Panc1 (cell line): ENCODE results near the gene COQ6. TPM values are rescaled to one million over a fixed set of nuclear protein-coding genes. Genes with fewer than 3 reads are reported as not detected.
"Not testable (repeated sequence)": the region's sequence is repeated elsewhere in the genome, so short reads cannot be mapped to it uniquely, and the experiment has no call there.

ENCODE experiments used
- ATAC-seq: fragments of 200-7000 bp; cut with Tn5 transposase; 2 replicates; pipeline ENCODE4 v1.9.1; 2020; ENCODE audit warnings: mild to moderate bottlenecking, moderate library complexity
- BruUV-seq: library from RNA; stranded (reverse); fragments of 400-500 nt; replicated peaks from 2 replicates; lab custom pipeline; 2021; lab: Mats Ljungman, UMichigan
- CTCF ChIA-PET: fragments of 300-600 bp; sonication (Branson Sonifier 250); formaldehyde crosslinking; loops from one replicate; lab custom pipeline; 2022; ENCODE audit warnings: antibody characterized with exemption; lab: Charles Lee
- POLR2A ChIA-PET: fragments of 300-600 bp; sonication (Branson Sonifier 250); formaldehyde crosslinking; loops from one replicate; lab custom pipeline; 2022; ENCODE audit warnings: antibody characterized with exemption; lab: Charles Lee
- DNase-seq: peaks from one replicate; pipeline ENCODE4 v3.0.0-alpha.2; 2010; ENCODE audit warnings: low read depth, low spot score
- H3K27ac ChIP-seq: 2 replicates; pipeline ENCODE4 v1.5.1; 2011; ENCODE audit warnings: mild to moderate bottlenecking, low read length, inconsistent platforms
- H3K27me3 ChIP-seq: fragments of 200-500 bp; sonication (Bioruptor generic); 2 replicates; pipeline ENCODE4 v1.6.0; 2014; ENCODE audit warnings: low read length, inconsistent platforms; ENCODE audit not compliant: control insufficient read depth, insufficient read depth
- H3K36me3 ChIP-seq: fragments of 200-500 bp; sonication (Bioruptor generic); 2 replicates; pipeline ENCODE4 v1.5.1; 2014; ENCODE audit warnings: inconsistent platforms, mild to moderate bottlenecking, low read length, moderate library complexity; ENCODE audit not compliant: control insufficient read depth, insufficient read depth
- H3K4me1 ChIP-seq: 2 replicates; pipeline ENCODE4 v1.5.1; 2011; ENCODE audit warnings: inconsistent platforms, mild to moderate bottlenecking, low read length, moderate library complexity; ENCODE audit not compliant: control insufficient read depth, insufficient read depth
- H3K4me3 ChIP-seq, 2 experiments: 2 replicates each; pipeline ENCODE4 v1.5.1; 2011 to 2012; ENCODE audit warnings: low read depth in 2 of 2, low read length in 2 of 2, mild to moderate bottlenecking in 2 of 2, inconsistent platforms in 1 of 2, moderate library complexity in 1 of 2
- H3K9me3 ChIP-seq: fragments of 200-500 bp; sonication (Bioruptor generic); 2 replicates; pipeline ENCODE4 v1.5.1; 2014; ENCODE audit warnings: low read depth, mild to moderate bottlenecking, inconsistent platforms, low read length, moderate library complexity; ENCODE audit not compliant: control insufficient read depth, insufficient read depth
- CTCF ChIP-seq: fragments of 450-650 bp; IDR thresholded peaks from 2 replicates; pipeline ENCODE4 v1.5.1; 2017; ENCODE audit warnings: mild to moderate bottlenecking
- POLR2AphosphoS5 ChIP-seq: IDR thresholded peaks from 2 replicates; pipeline ENCODE4 v1.6.1; 2012; ENCODE audit warnings: mild to moderate bottlenecking, low read depth, low read length, moderate library complexity
- SIN3A ChIP-seq: IDR thresholded peaks from 2 replicates; pipeline ENCODE4 v1.6.1; 2012; ENCODE audit warnings: low read depth, mild to moderate bottlenecking, low read length, moderate library complexity, borderline replicate concordance; ENCODE audit not compliant: insufficient read depth
- TCF7L2 ChIP-seq: IDR thresholded peaks from 2 replicates; pipeline ENCODE4 v1.6.1; 2011; ENCODE audit warnings: mild to moderate bottlenecking, low read depth, low read length, inconsistent platforms
- in situ Hi-C: cut with HindIII; loops from 2 replicates; pipeline ENCODE4 v1.10.0; 2016; ENCODE audit warnings: low sequenced_read_pairs, low pct_unique_long_range_greater_than_20kb
- intact Hi-C: fragments of 100-400 bp; cut with micrococcal nuclease; formaldehyde crosslinking; loops from one replicate; pipeline ENCODE4 v1.10.0; 2022; ENCODE audit not compliant: unreplicated experiment
- total RNA-seq: library from RNA; stranded (reverse); gene quantifications from one replicate; pipeline ENCODE4 v1.2.1, GENCODE V29; 2021; ENCODE audit not compliant: unreplicated experiment
- TF ChIP-seq, protein P1 (sequence below), 2 experiments: IDR thresholded peaks; 2 replicates each; pipeline ENCODE4 v1.6.1; 2011 to 2012; ENCODE audit warnings: low read depth in 2 of 2, control low read depth in 1 of 2, low read length in 1 of 2, mild to moderate bottlenecking in 1 of 2, moderate library complexity in 1 of 2; ENCODE audit not compliant: insufficient read depth in 1 of 2

COQ6 gene
- total RNA-seq, 1 experiment from 2014 or later = 18.5 TPM

- peaks cover 7% of the 10 kb centered on the region; the same call in 1 of the 2 replicates for H3K36me3 ChIP-seq
- ChIA-PET POLR2A (interaction anchor here (0.6 kb wide), 1 partner anchor 318 kb away, joined by 3 read pairs; no protein-coding TSS in a partner anchor), CTCF (no interaction called here)
- in situ Hi-C loops (no loop called here), intact Hi-C loops (no loop called here)
- ATAC-seq (no peak), DNase-seq (no peak)
- H3K4me3 ChIP-seq = no peak overlapping the region
- TF ChIP-seq SIN3A = no peak
- TF ChIP-seq, protein P1, sequence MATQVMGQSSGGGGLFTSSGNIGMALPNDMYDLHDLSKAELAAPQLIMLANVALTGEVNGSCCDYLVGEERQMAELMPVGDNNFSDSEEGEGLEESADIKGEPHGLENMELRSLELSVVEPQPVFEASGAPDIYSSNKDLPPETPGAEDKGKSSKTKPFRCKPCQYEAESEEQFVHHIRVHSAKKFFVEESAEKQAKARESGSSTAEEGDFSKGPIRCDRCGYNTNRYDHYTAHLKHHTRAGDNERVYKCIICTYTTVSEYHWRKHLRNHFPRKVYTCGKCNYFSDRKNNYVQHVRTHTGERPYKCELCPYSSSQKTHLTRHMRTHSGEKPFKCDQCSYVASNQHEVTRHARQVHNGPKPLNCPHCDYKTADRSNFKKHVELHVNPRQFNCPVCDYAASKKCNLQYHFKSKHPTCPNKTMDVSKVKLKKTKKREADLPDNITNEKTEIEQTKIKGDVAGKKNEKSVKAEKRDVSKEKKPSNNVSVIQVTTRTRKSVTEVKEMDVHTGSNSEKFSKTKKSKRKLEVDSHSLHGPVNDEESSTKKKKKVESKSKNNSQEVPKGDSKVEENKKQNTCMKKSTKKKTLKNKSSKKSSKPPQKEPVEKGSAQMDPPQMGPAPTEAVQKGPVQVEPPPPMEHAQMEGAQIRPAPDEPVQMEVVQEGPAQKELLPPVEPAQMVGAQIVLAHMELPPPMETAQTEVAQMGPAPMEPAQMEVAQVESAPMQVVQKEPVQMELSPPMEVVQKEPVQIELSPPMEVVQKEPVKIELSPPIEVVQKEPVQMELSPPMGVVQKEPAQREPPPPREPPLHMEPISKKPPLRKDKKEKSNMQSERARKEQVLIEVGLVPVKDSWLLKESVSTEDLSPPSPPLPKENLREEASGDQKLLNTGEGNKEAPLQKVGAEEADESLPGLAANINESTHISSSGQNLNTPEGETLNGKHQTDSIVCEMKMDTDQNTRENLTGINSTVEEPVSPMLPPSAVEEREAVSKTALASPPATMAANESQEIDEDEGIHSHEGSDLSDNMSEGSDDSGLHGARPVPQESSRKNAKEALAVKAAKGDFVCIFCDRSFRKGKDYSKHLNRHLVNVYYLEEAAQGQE (IDR thresholded peaks at IDR 0.05; ENCODE audit: insufficient read depth in 1 of 2, low read depth in 2 of 2, low read length in 1 of 2) = no peak
- no peak for TF ChIP-seq TCF7L2
- TF ChIP-seq CTCF = no peak
- no peak for TF ChIP-seq POLR2AphosphoS5
- no peak overlapping the region for H3K27ac ChIP-seq
- H3K27me3 ChIP-seq = no peaks in the 10 kb centered on the region
- no peaks in the 10 kb centered on the region for H3K4me1 ChIP-seq
- BruUV-seq = no TSS peak
- H3K9me3 ChIP-seq = no peaks in the 10 kb centered on the region
These were observed 33.8 kb upstream of the COQ6 start for GRCh38 chr14:73916324-73916723.

GRCh38 chr14:73919457-73919856, 30.6 kb upstream of the COQ6 start:
- H3K4me1 ChIP-seq, H3K4me3 ChIP-seq, in situ Hi-C loops, CTCF ChIA-PET, H3K9me3 ChIP-seq, DNase-seq, intact Hi-C loops, H3K27ac ChIP-seq, BruUV-seq, ATAC-seq, H3K27me3 ChIP-seq: not testable (repeated sequence)
- POLR2A ChIA-PET = interaction anchor here (0.6 kb wide), 1 partner anchor 23 kb away, joined by 7 read pairs; no protein-coding TSS in a partner anchor
- H3K36me3 ChIP-seq = peaks cover 23% of the 10 kb centered on the region

DNA sequence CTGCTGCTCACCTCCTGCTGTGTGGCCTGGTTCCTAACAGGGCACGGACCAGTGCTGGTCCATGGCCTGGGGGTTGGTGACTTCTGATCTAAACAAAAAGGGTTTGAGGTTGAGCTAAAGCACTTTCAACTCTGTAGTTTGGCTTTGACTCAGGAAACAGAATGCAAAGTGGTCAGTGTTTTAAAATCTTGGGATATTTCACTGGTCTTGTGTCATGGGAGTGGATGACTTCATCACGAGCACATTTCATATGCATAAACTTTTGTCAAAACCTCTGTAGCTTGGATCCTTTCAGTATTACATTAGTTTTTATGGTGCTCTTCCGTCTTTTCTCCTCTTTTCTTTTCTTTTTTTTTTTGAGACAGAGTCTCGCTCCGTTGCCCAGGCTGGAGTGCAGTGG, 25.8 kb upstream of the COQ6 start:
- no peak for DNase-seq
- Histone ChIP-seq H3K9me3 (no peaks in the 10 kb centered on the region), H3K36me3 (peaks cover 21% of the 10 kb centered on the region), H3K4me3 (no peak overlapping the region), H3K27ac (no peak overlapping the region), H3K4me1 (no peaks in the 10 kb centered on the region), H3K27me3 (no peaks in the 10 kb centered on the region)
- no peak for ATAC-seq
- TF ChIP-seq TCF7L2 (no peak), SIN3A (no peak), POLR2AphosphoS5 (no peak), CTCF (no peak)
- TF ChIP-seq, protein P1 (IDR thresholded peaks at IDR 0.05; ENCODE audit: insufficient read depth in 1 of 2, low read depth in 2 of 2, low read length in 1 of 2) = no peak
- no TSS peak for BruUV-seq
- POLR2A ChIA-PET = no interaction called here
- intact Hi-C loops = no loop called here
- in situ Hi-C loops = no loop called here
- CTCF ChIA-PET = no interaction called here
